Iris pigment epithelial cell (primary cell): ENCODE results near the gene COX6A1.

Experiments used
- DNase-seq: peaks from one replicate; pipeline ENCODE4 v3.0.0-alpha.2; 2011; ENCODE audit warnings: low read depth

The COX6A1 gene

DNA sequence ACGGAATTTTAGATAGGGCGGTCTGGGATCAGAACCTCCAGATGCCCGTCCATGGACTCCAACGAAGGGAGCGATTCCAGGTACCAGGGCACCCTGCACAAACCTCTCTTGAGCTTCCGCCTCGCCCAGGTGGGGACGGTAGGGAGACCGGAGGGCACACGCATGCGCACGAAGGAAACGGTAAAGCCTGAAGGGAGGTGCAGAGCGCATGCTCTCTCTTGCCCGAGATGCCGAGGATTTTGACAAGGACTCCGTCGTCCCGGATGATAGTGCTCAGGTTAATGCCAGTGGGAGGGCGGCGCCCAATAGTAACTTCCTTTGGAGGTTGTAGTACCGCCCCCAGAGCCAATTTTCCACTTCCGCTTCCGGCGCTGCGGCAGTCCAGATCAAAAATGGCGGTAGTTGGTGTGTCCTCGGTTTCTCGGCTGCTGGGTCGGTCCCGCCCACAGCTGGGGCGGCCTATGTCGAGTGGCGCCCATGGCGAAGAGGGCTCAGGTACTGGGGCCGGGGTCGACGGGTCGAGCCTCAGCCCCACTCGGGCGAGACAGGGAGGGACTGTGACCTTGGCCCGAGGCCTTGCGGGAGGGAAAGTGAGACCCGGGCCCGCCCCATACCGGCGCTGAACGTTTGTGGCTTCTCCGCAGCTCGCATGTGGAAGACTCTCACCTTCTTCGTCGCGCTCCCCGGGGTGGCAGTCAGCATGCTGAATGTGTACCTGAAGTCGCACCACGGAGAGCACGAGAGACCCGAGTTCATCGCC is at the start of gene COX6A1:
Gene COX6A1, plus strand, starts transcription at position 379 of the 760 bp plus-strand sequence. Its CDS starts 14 bp downstream, at position 393.
- peak; percentile 98 for DNase-seq

DNA sequence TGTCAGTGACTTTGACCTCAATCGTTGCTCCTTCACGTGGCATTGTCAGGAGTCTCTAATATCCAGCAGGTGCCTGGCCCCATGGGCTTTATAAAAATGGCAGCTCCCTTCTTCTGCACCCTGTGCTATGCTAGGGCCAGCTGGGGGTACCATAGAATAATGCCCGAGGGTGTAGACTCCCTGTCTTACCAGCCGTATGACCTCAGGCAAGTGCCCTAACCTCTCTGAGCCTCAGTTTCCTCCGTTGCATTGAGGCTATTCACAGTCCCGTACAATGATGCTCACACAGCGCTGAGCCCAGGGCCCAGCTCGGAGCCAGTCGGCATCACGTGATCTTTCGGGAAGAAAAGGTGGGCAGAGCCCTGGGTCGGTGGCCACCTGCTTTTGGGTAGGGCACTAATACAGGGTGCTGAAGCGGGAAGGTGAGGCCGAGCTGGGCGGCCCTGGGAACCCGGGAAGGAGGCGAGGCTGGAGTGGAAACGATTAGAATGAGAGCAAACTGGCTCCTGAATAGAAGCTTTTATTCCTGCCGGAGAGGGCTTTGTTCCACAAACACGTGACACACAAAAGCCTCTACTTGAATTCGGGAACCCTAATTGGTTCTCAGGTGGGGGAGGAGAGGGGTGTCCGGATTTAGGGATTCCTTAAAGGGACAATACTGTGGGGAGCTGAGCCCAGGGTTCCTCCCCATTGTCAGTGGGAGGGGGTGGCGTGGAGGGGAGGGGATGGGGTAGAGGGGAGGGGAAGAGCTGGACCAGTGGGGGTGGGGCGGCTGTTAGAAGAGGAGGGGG is 49.0 kb upstream of the COX6A1 start:
- no peak for DNase-seq

GRCh38 chr12:120390540-120391120 is 47.3 kb upstream of the COX6A1 start:
- DNase-seq, result no peak

DNA sequence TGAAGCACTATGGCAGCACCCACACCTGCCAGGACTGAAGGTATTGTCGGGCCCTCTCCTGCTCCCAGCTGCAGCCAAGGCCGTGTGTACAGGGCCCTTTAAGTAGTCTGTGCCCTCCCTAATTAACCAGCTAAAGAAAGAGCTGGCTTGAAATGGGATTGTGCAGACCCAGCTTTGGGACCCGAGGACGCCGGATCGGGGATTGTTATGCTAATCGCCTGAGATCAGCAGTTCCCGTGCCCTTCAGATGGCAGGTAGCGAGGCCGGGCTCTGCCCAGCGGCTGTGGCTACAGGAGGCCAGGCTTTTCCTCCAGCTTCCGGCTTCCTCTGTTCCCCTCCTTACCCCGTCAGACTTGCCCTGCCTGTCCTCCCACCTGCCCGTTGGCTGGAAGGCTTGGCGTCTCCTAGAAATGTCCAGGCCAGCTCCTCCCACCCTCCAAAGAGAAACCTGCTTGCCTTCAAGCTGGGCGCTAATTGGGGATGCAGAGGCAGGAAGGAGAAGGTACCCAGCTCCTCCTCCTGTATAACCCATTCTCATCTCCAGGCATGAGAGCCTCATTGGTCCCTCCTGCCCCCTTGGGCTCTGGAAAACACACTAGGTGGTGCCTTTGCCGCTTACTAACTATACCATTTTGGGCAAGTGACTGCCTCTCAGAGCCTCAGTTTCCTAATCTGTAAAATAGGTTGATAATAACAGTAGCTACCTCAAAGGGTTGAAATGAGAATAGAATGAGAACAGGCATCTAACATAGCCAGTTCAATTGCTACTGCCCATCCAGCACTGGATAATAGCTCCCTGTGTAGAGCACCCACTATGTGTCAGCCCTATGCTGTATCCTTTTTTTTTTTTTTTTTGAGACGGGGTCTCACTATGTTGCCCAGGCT is 43.2 kb upstream of the COX6A1 start:
- DNase-seq, result no peak

GRCh38 chr12:120397824-120398540 is 39.9 kb upstream of the COX6A1 start:
- DNase-seq, result no peak

DNA sequence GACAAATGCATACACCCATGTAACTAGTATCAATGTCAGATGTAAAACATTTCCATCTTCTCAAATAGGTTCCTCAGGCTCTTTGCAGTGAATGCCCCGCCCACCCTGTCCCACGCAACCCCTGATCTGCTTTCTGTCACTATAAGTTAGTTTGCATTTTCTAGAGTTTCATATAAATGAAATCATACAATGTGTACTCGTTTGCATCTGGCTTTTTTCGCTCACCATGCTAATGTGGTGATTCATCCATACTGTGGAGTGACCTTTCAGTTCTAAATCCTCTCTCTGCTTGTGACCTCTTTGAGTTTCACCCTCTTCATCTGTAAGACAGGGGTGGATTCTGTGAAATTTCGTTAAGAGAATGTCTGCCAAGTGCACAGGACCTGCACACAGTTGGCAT is 38.4 kb upstream of the COX6A1 start:
- DNase-seq, result peak; percentile 83

GRCh38 chr12:120402217-120402616 is 35.7 kb upstream of the COX6A1 start:
- DNase-seq, result no peak

- DNase-seq, result no peak
These were observed 34.0 kb upstream of the COX6A1 start for GRCh38 chr12:120403869-120404268.

GRCh38 chr12:120404271-120404670 is 33.6 kb upstream of the COX6A1 start:
- DNase-seq, result no peak

GRCh38 chr12:120406069-120406468 is 31.8 kb upstream of the COX6A1 start:
- no peak for DNase-seq

DNA sequence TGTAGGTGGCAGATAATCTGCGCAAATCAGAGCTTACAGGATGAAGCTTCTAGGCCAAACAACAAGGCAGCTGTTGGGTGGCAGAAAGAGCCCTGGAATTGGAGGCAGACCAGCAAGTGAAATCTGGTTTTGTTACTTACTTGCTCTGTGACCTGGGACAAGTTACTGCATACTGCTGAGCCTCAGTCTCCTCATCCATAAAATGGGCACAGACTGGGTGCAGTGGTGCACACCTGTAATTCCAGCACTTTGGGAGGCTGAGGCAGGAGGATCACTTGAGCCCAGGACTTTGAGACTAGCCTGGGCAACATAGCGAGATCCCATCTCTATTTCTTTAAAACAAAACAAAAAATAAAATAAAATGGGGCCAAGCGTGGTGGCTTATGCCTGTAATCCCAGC is 31.4 kb upstream of the COX6A1 start:
- DNase-seq, result no peak

GRCh38 chr12:120408771-120409170 is 29.1 kb upstream of the COX6A1 start:
- no peak for DNase-seq

- DNase-seq, result no peak
These were observed 25.5 kb upstream of the COX6A1 start for GRCh38 chr12:120412421-120412820.

DNA sequence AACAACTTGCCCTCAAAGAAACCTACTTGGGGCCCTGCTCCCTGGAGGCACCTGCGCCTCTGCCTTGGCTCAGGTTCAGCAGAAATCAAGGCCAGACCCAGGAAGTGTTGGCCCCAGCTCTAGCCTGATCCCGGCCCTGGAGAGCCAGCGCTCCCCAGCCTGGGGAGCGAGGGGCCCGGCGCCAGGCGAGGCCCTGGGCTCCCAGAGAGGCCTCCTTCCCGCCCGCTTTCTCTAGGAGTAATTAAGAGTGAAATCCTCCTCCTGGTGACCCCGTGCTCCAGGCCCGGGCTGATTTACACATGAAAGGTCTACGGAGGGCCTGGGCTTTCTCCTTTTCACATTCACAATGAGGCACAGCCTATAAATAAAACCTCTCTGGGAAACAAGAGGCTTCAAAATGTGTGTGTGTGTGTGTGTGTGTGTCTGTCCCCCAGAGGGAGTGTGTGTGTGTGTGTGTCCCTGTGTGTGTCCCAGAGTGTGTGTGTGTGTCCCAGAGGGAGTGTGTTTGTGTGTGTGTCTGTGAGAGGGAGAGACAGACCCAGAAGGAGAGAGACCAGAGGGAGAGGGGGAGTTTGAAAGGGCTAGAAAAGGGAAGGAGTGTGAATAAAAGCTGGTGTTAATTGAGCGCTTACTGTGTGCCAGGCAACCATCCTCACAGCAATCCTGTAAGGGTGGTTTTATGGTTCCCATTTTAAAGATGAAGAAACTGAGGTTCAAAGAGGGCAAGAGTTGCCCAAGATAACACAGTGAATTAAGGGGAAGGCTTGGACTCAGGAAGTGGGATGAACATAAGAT is 23.8 kb upstream of the COX6A1 start:
- DNase-seq, result no peak

GRCh38 chr12:120416490-120417216 is 21.3 kb upstream of the COX6A1 start:
- no peak for DNase-seq

DNA sequence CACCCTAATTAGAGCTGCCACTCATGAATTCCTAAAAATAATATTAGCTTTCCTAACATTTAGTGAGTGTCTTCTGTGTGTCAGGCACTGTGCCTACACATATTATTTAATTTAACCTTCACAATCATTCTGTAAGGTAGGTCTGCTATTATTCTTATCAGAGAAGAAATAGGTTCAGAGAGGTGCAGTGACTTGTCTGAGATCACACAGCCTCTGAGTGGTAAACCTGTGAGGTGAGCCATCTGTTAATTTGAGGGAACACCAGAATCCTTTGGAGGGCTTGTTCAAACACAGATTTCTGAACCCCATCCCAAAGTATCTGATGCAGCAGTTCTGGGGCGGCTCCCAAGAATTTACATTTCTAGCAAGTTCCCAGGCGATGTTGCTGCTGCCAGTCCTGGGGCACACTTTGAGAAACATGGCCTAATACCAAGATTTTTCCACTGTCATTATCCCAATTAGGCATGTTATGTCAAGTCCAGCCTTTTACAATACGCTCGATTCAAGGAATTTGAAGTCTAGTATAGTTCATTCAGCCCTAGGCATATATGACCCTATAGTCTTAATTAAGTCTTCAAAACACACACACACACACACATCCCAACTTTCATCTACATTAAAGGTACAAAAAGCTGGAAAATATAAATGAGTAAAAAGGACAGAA is 19.9 kb upstream of the COX6A1 start:
- no peak for DNase-seq

- DNase-seq, result no peak
These were observed 16.2 kb upstream of the COX6A1 start for GRCh38 chr12:120421701-120422100.

GRCh38 chr12:120422892-120423456 is 14.9 kb upstream of the COX6A1 start:
- DNase-seq, result no peak

GRCh38 chr12:120425797-120426196 is 12.1 kb upstream of the COX6A1 start:
- DNase-seq, result no peak
